Activated CD8-positive, alpha-beta memory T cell treated with anti-CD3 and anti-CD28 coated beads for 1 hour (primary cell): ENCODE measurements around the gene GNAI3.

Source experiments
- DNase-seq, 2 donors: peaks; one replicate each; pipeline ENCODE4 v3.0.0-alpha.2; 2020; ENCODE audit warnings: low read depth in 1 of 2; ENCODE audit errors: extremely low read depth in 1 of 2

Gene GNAI3

DNA sequence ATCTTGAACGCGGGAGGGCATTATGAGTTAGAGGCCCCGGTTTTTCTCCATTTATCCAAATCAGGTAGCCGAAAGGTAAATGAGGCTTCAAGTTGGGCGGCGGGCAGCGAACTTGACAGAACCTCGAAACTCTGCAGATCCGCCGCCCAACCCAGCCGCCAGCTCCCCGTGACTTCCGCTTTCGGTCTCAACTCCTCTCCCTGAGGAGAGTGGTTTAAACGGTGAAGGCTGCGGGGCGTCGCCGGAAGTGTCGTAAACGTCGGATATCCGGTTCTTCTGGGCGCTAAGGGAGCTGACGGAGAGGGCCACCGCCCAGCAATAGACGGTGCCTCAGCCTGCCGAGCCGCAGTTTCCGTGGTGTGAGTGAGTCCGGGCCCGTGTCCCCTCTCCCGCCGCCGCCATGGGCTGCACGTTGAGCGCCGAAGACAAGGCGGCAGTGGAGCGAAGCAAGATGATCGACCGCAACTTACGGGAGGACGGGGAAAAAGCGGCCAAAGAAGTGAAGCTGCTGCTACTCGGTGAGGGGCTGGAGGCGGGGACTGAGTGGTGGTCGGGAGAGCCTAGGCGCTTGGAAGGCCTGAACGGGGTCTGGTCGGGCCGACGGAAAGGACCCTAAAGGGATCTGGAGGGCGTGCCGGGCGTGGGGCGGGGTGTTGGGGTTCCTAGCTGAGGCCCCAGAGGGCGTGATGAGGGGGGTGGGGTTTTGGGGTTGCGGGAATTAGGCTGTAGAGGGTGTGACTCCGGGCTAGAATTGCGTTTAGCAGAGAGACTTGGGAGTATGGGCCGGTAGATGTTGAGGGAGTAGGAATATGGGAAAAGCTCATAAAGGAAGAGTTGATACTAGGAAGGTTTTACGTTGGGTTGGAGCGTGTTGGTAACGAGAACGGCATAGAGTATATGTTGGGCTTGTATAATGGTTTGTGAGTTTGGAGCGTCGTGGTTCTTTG, at the start of gene GNAI3:
GNAI3 (plus strand) TSS at position 295 of the 947 bp plus-strand sequence; CDS start at position 401, 106 bp downstream.
- peak; percentile 89 to 90 for DNase-seq

DNA sequence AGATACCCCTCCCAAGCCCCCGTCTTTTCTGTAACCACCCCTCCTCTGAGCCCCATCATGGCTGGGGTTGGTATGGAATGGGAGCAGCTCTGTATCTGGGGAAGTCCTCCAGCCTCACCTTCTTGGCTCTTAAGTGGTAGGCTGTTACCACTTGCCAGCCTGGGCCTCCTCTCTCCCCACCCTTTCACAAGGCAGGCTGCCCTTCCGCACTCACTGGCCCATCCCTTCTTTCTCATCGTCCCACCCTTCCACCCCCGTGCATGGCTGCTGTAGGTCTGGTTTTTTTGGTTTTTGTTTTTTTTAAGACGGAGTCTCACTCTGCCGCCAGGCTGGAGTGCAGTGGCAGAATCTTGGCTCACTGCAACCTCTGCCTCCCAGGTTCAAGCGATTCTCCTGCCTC, 49.3 kb upstream of the GNAI3 start:
- no peak for DNase-seq

DNA sequence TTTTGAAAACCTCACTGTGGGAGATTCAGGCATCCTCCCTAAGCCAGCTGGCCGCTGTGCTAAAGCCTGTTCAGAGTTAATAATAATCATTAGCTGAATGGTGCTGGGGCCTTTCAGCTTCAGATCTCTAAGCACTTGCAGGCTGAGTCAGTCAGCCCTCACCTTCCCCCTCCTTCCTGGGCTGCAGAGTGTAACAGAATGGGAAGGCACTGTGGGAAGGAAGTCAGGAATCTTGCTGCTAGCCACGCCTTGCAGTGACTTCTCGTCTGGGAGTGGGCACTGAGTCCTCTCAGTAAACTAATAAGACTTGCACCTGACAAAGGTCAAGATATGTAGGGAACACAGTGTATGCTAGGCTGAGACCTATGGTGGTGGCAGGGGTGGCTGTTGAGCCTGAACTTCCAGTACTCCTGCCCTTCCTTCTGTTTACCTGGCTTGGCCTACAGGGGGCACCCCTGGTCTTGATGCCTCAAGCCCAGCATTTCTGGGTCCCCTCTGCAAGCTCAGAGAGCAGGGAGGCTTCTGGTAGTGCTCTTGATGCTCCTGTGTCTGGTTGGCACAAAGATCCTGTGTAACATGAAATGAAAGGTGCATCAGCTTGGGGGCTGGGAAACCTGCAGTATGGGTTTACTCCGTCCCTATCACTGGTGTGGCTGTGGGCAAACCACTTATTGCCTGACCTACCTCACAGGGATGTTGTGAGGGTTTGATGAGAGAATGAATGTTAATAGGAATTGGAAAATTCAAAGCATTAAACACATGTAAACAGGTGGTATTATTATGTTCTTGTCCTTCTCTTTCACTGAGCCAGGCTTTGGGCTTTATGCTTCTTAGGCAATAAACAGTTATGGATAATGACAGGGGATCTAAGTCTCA, 48.5 kb upstream of the GNAI3 start:
- DNase-seq: no peak

GRCh38 chr1:109500941-109501381, 47.5 kb upstream of the GNAI3 start:
- DNase-seq: no peak

GRCh38 chr1:109501644-109502363, 46.6 kb upstream of the GNAI3 start:
- no peak for DNase-seq

DNA sequence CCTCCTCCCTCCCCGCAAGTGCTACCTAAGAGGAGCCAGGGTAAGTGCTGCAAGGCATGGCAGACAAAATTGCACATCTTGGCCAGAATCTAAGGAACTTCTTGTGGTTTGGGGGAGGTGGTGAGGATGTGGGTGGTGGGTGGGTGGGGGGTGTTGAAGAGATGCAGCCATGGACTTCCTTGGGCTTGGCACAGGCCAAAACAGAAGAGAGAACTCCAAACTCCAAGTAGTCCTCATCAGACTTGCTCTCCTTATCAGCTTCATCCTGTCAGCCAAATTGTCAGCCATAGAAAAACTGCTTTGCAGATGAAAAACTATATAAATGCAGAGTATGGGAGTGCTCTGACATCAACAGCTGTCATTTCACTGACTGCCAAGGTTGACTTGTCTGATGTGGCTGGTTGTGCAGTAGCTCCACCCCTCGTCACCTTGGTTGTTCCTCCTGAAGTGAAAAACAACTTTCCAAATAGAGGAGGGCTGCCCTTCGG, 46.0 kb upstream of the GNAI3 start:
- DNase-seq: no peak

DNA sequence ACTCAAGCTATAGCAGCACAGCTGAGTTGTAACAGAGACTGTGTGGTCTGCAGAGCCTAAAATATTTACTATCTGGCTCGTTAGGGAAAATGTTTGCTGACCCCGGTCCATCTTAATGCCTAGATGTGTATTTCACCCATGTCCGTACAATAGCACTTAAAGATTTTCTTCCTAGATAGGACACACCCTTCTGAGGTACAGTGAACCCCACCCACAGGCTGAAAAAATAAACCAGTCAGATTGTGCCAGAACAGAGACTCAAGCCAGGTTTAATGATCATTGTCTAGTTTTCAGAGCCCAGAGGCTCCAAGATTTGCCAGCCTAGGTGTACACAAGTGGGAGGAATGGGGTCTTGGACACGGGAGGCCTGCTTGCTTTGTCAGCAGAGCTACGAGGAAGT, 44.5 kb upstream of the GNAI3 start:
- no peak for DNase-seq

DNA sequence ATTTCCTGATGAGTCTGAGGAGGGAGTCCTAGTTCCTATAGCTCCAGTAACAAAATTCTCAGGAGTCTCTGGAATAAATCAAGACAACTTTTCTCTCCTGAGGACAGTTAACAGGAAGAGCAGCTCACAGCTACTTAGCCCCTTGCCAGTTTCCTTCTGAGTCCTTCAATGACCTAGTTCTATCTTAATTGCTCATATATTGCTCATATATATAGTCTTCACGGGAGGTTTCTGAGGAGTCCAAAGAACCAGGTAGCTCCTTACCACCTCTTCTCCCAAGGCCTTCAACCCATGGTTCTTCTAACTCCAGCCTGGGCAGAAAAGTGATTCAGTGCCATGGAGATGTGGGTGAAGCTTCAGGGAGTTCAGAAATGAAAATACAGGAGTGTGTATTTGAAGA, 43.4 kb upstream of the GNAI3 start:
- DNase-seq: no peak

DNA sequence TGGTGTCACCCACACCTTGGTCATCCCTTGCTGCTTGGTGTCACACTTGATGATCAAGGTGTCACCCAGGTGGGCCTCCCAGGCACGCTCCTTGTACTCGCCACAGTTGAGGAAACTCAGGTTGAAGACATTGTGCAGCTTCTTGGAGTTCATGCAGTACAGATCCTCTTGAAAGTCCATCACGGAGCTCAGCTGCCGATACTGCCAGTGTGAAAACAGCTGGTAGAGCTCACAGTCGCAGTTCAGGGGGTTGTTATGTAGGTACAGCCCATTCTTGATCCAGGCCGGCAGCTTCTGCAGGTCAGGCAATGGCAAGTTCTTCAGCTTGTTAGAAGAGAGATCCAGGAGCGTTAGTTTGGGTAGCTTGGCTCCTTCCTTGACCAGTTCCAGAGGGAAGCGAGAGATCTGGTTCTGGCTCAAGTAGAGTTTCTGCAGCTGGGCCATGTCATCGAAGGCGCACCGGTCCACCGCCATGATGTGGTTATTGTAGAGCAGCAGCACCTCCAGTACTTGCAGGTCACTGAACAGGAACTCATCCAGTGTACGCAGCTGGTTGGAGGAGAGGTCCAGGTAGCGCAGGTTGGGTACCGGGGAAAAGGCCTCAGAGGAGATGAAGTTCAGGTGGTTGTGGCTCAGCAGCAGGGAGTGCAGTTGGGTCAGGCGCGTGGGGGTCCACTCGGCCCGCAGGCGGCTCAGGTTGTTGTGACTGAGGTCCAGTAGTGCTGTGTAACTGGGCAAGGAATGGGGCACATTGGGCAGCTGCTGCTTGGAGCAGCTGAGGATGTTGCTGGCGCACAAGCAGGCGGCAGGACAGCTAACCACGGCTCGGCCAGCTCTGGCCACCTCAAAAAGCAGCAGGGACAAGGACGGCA, 40.2 kb upstream of the GNAI3 start:
- DNase-seq: no peak

DNA sequence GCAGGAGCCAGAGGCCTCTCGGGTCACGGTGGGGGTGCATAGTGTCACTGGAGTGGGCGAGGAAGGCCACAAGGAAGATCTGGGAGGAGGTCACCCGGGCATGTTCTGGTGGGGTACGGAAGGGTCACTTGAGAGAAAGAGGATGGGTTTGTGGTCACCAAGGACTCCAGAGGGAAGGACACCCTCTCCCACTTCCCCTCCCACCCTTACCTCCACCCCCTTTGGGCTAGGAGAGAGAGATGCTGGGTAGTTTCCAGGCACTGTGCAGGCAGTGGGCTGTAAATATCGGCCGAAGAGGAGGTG, 39.6 kb upstream of the GNAI3 start:
- no peak for DNase-seq

GRCh38 chr1:109509176-109510134, 39.0 kb upstream of the GNAI3 start, which contains the start of gene AMIGO1:
TSS of gene AMIGO1 (minus strand) at chr1:109509727. CDS start at chr1:109508912, 815 bp downstream.
- DNase-seq: peak in 1 of 2 donors; percentile 49

DNA sequence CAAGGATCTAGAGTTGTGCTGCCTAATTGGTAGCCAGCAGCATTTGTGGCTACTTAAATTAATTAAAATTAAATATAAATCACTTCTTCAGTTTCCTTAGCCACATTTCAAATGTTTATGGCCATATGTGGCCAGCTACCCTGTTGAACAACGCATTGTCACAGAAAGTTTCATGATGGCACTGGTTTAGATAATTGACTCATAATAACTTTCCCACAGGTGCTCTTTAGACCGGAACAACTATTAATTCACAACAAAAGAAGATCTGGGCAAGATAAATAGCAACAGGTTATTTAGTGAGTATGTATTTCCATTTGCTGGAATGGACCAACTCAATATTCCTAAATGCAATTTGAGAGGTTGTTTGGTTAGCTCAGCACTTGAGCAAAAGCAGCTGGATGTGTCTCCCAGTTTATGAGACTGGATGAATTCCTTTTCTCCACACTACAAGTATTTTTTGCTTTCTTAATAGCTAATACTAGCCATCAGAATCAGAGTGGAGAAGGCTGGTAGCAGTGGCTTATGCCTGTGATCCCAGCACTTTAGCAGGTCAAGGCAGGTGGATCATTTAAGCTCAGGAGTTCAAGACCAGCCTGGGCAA, 35.2 kb upstream of the GNAI3 start:
- no peak for DNase-seq

DNA sequence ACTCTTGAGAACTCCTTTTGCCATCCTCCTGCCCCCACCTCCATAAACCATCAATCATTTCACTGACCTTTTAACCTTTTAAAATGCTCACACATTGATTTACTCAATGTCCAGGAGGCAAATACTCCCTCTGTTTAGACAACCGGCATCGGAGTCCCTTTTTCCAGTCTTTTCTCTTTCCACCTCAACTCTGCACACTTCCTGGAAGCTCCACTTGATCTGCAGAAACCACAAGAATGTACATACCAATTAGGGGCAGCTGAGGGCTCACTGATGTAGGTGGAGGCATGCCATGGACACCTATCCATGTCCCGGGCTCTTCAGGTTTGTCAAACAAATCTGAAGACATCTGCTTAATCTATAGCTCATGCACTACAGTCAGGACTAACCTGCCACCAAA, 33.6 kb upstream of the GNAI3 start:
- DNase-seq: no peak

DNA sequence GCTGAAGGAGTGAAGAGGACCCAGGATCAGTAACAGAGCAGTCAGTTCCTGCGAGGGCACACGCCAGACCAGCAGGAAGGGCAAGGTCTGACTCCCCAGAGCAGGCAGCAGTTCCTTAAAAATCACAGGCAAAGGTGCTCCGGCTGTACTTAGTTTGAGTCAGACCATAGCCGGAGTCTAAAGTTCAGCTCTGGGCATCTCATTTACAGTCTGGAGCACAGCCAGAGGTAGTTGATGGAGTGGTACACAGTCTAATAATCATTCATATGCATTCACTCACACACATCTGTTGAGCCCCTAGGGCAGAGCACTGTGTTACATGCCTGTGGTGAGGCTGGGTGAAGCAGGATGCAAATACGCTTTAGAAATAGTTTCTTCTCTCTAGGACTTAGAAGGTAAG, 31.5 kb upstream of the GNAI3 start:
- DNase-seq: no peak

DNA sequence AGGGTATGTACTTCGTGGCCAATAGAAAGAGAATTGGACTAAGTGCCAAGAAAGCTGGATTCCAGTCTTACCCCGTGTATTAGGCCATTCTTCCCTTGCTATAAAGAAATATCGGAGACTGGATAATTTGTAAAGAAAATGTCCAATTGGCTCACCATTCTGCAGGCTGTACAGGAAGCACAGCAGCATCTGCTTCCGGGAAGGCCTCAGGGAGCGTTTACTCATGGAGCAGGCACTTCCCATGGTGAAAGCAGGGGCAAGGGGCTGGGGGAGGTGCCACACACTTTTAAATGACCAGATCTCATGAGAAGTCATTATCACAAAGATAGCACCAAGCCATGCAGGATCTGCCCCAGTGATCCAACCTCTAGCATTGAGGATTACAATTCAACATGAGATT, 31.1 kb upstream of the GNAI3 start:
- DNase-seq: no peak

- no peak for DNase-seq
Measured at GRCh38 chr1:109521002-109521951, 27.1 kb upstream of the GNAI3 start.

- no peak for DNase-seq
Measured at GRCh38 chr1:109522026-109522425, 26.4 kb upstream of the GNAI3 start.
